Fibroblast of mammary gland (primary cell): Measurements from ENCODE around the gene SNED1.
A peak's percentile ranks its signal among the peaks of the same experiment; 100 is the strongest.
"Not testable (repeated sequence)": the region's sequence is repeated elsewhere in the genome, so short reads cannot be mapped to it uniquely, and the experiment has no call there.

ENCODE experiments used
- DNase-seq: peaks from one replicate; pipeline ENCODE4 v3.0.0-alpha.2; 2010; ENCODE audit warnings: low read depth
- H3K4me3 ChIP-seq: 2 replicates; pipeline ENCODE4 v1.5.1; 2011; ENCODE audit warnings: low read depth, mild to moderate bottlenecking, low read length, moderate library complexity; ENCODE audit not compliant: control insufficient read depth
- CTCF ChIP-seq: conservative IDR thresholded peaks from 2 replicates; pipeline ENCODE4 v1.5.1; 2011; ENCODE audit warnings: low read depth, low read length, inconsistent platforms; ENCODE audit not compliant: control insufficient read depth, insufficient read depth

Gene SNED1

GRCh38 chr2:241103176-241103595, 104.8 kb downstream of the SNED1 start:
- peak overlapping the region; percentile 73 for H3K4me3 ChIP-seq
- no peak for TF ChIP-seq CTCF
- DNase-seq = no peak

GRCh38 chr2:241104611-241105010, 106.2 kb downstream of the SNED1 start:
- not testable (repeated sequence) for H3K4me3 ChIP-seq

GRCh38 chr2:241105641-241106040, 107.2 kb downstream of the SNED1 start:
- DNase-seq = no peak
- H3K4me3 ChIP-seq = no peak overlapping the region
- no peak for TF ChIP-seq CTCF

More at GRCh38 chr2:241104611-241105010, 106.2 kb downstream of the SNED1 start:
- DNase-seq = not testable (repeated sequence)

GRCh38 chr2:241107031-241107783, 108.8 kb downstream of the SNED1 start:
- no peak for TF ChIP-seq CTCF
- no peak for DNase-seq
- no peak overlapping the region for H3K4me3 ChIP-seq

GRCh38 chr2:241108271-241109209, 110.1 kb downstream of the SNED1 start:
- DNase-seq = no peak
- TF ChIP-seq CTCF = no peak
- no peak overlapping the region for H3K4me3 ChIP-seq

GRCh38 chr2:241109210-241110088, 111.0 kb downstream of the SNED1 start:
- no peak for DNase-seq
- H3K4me3 ChIP-seq = no peak overlapping the region
- TF ChIP-seq CTCF = no peak
